Progenitor cell of endocrine pancreas (in vitro differentiated cells): ENCODE data around the gene PPIG. TPM values are rescaled to one million over a fixed set of nuclear protein-coding genes. Genes with fewer than 3 reads are reported as not detected.

ENCODE experiments used
- DNase-seq: peaks from one replicate; pipeline ENCODE4 v3.0.0; 2021; ENCODE audit warnings: low spot score; ENCODE audit not compliant: unreplicated experiment
- H3K27ac Mint-ChIP-seq: 2 replicates; pipeline ENCODE4 v1.8.0; 2021; ENCODE audit warnings: mild to moderate bottlenecking, moderate library complexity, mixed read lengths
- H3K27me3 Mint-ChIP-seq: 2 replicates; pipeline ENCODE4 v1.8.0; 2021; ENCODE audit warnings: mixed read lengths
- H3K36me3 Mint-ChIP-seq: 2 replicates; pipeline ENCODE4 v1.8.0; 2022; ENCODE audit warnings: mixed read lengths; ENCODE audit not compliant: insufficient read depth
- H3K4me1 Mint-ChIP-seq: 2 replicates; pipeline ENCODE4 v1.8.0; 2021; ENCODE audit warnings: low read depth, mixed read lengths
- H3K4me3 Mint-ChIP-seq: 2 replicates; pipeline ENCODE4 v1.8.0; 2021; ENCODE audit warnings: low read depth, mild to moderate bottlenecking, moderate library complexity, mixed read lengths
- H3K9me3 Mint-ChIP-seq: 2 replicates; pipeline ENCODE4 v1.8.0; 2021; ENCODE audit warnings: low read depth, mixed read lengths
- total RNA-seq: library from RNA; stranded (reverse); gene quantifications from 2 replicates; pipeline ENCODE4 v1.2.1, GENCODE V29; 2021
- TF ChIP-seq, protein P1 (sequence below): fragments of 200-600 bp; sonication (generic); IDR thresholded peaks from one replicate; pipeline ENCODE4 v1.5.0; 2021; ENCODE audit warnings: antibody characterized with exemption, mild to moderate bottlenecking; ENCODE audit not compliant: unreplicated experiment

PPIG gene
- total RNA-seq, 1 donor from 2014 or later, result 62.1 TPM

GRCh38 chr2:169663247-169663646 lies 79.1 kb downstream of the PPIG start:
- Mint-ChIP-seq H3K4me3 (no peak overlapping the region), H3K9me3 (no peaks in the 10 kb centered on the region), H3K27me3 (no peaks in the 10 kb centered on the region), H3K27ac (no peak overlapping the region), H3K36me3 (peaks cover 5% of the 10 kb centered on the region), H3K4me1 (peaks cover 2% of the 10 kb centered on the region)
- DNase-seq, result no peak
- TF ChIP-seq, protein P1, sequence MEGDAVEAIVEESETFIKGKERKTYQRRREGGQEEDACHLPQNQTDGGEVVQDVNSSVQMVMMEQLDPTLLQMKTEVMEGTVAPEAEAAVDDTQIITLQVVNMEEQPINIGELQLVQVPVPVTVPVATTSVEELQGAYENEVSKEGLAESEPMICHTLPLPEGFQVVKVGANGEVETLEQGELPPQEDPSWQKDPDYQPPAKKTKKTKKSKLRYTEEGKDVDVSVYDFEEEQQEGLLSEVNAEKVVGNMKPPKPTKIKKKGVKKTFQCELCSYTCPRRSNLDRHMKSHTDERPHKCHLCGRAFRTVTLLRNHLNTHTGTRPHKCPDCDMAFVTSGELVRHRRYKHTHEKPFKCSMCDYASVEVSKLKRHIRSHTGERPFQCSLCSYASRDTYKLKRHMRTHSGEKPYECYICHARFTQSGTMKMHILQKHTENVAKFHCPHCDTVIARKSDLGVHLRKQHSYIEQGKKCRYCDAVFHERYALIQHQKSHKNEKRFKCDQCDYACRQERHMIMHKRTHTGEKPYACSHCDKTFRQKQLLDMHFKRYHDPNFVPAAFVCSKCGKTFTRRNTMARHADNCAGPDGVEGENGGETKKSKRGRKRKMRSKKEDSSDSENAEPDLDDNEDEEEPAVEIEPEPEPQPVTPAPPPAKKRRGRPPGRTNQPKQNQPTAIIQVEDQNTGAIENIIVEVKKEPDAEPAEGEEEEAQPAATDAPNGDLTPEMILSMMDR, result no peak

GRCh38 chr2:169664600-169664977 lies 80.4 kb downstream of the PPIG start:
- Mint-ChIP-seq H3K27me3 (no peaks in the 10 kb centered on the region), H3K27ac (no peak overlapping the region)
- no peak for DNase-seq

GRCh38 chr2:169664978-169665930 lies 81.1 kb downstream of the PPIG start:
- Mint-ChIP-seq H3K4me1 (peaks cover 6% of the 10 kb centered on the region), H3K27ac (no peak overlapping the region), H3K4me3 (no peak overlapping the region), H3K9me3 (no peaks in the 10 kb centered on the region), H3K36me3 (peaks cover 4% of the 10 kb centered on the region), H3K27me3 (no peaks in the 10 kb centered on the region)
- TF ChIP-seq, protein P1, result no peak
- DNase-seq, result no peak

More at GRCh38 chr2:169664600-169664977, 80.4 kb downstream of the PPIG start:
- no peaks in the 10 kb centered on the region for H3K9me3 Mint-ChIP-seq
- no peak overlapping the region for H3K4me3 Mint-ChIP-seq
- H3K36me3 Mint-ChIP-seq, result peaks cover 5% of the 10 kb centered on the region
- TF ChIP-seq, protein P1, result no peak
- H3K4me1 Mint-ChIP-seq, result peaks cover 6% of the 10 kb centered on the region

- no peaks in the 10 kb centered on the region for H3K27me3 Mint-ChIP-seq
- no peak for DNase-seq
- TF ChIP-seq, protein P1, result no peak
- peaks cover 4% of the 10 kb centered on the region for H3K36me3 Mint-ChIP-seq
- H3K4me3 Mint-ChIP-seq, result no peak overlapping the region
- no peak overlapping the region for H3K27ac Mint-ChIP-seq
- peaks cover 6% of the 10 kb centered on the region for H3K4me1 Mint-ChIP-seq
- H3K9me3 Mint-ChIP-seq, result no peaks in the 10 kb centered on the region
Measured at GRCh38 chr2:169667583-169667982, 83.4 kb downstream of the PPIG start.

- TF ChIP-seq, protein P1, result no peak
- H3K36me3 Mint-ChIP-seq, result no peaks in the 10 kb centered on the region
- H3K4me3 Mint-ChIP-seq, result no peak overlapping the region
- peaks cover 6% of the 10 kb centered on the region for H3K4me1 Mint-ChIP-seq
- H3K27me3 Mint-ChIP-seq, result no peaks in the 10 kb centered on the region
- DNase-seq, result no peak
- no peaks in the 10 kb centered on the region for H3K9me3 Mint-ChIP-seq
- H3K27ac Mint-ChIP-seq, result no peak overlapping the region
Measured at GRCh38 chr2:169670215-169670651, 86.1 kb downstream of the PPIG start.
